Lower lobe of right lung (tissue), 2 donors: ENCODE results near the gene FGGY. TPM values are rescaled to one million over a fixed set of nuclear protein-coding genes. Genes with fewer than 3 reads are reported as not detected.

Experiments used
- ATAC-seq, 2 donors: fragments of 200-7000 bp; cut with Tn5 transposase; one replicate each; pipeline ENCODE4 v1.9.1; 2020 to 2022; ENCODE audit warnings: mild to moderate bottlenecking in 2 of 2, moderate library complexity in 2 of 2
- DNase-seq: peaks from one replicate; pipeline ENCODE4 v3.0.0-alpha.2; 2020
- H3K27ac ChIP-seq: fragments of 200-600 bp; one replicate; pipeline ENCODE4 v1.8.0; 2022
- H3K27me3 ChIP-seq: fragments of 200-600 bp; one replicate; pipeline ENCODE4 v1.8.0; 2022; ENCODE audit warnings: low read depth
- H3K36me3 ChIP-seq: fragments of 200-600 bp; one replicate; pipeline ENCODE4 v1.8.0; 2022; ENCODE audit warnings: mild to moderate bottlenecking
- H3K4me1 ChIP-seq: fragments of 200-600 bp; one replicate; pipeline ENCODE4 v1.8.0; 2022
- H3K4me3 ChIP-seq: fragments of 200-600 bp; one replicate; pipeline ENCODE4 v1.8.0; 2022; ENCODE audit warnings: mild to moderate bottlenecking
- H3K9me3 ChIP-seq: fragments of 200-600 bp; one replicate; pipeline ENCODE4 v1.8.0; 2022
- CTCF ChIP-seq: fragments of 200-600 bp; IDR thresholded peaks from one replicate; pipeline ENCODE4 v1.8.0; 2022; ENCODE audit warnings: antibody characterized with exemption, mild to moderate bottlenecking
- intact Hi-C: fragments of 100-400 bp; cut with DNase I; formaldehyde crosslinking; loops from one replicate; pipeline ENCODE4 v1.11.0; 2022
- total RNA-seq: library from RNA; stranded (reverse); fragmentation: NEBNext Ultra II Directional; extraction: Animal tissue kit (Norgen Biotek cat#: 25700); gene quantifications from one replicate; pipeline ENCODE4 v1.2.1, GENCODE V29; 2021
- donor health status: DM: no; HTN: yes; CAD: no; lungs with severe emphysema.

The FGGY gene
- total RNA-seq, 1 donor from 2014 or later = 31.4 TPM

- Histone ChIP-seq H3K4me1 (peaks cover 29% of the 10 kb centered on the region), H3K4me3 (peak overlapping the region; percentile 31), H3K9me3 (no peaks in the 10 kb centered on the region), H3K27me3 (no peaks in the 10 kb centered on the region), H3K27ac (peak overlapping the region; percentile 48), H3K36me3 (no peaks in the 10 kb centered on the region)
- ATAC-seq (peak; percentile 42 to 47), DNase-seq (no peak)
- TF ChIP-seq CTCF = no peak
- intact Hi-C loops = no loop called here
Observed at GRCh38 chr1:59316497-59317128, 19.7 kb downstream of the FGGY start.

DNA sequence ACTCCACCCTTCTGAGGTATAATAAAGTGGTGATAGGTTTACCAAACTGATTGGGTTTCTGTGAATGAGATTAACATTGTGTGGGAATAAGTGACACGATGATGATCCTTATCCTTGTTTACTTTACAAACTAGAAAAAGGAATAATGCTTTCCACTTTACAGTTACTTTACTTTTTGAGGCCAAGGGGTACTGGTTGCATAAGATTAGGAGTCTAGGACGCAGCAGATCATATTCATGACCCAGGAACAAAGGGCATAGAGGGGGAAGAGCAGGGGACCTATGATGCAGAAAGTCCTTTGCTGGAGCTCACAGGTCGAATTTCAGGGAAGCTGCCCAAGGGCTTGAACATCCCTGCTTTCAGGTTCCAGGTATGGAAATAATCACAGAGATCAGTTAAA lies 20.4 kb downstream of the FGGY start:
- Histone ChIP-seq H3K4me3 (peak overlapping the region; percentile 31), H3K9me3 (no peaks in the 10 kb centered on the region), H3K27me3 (no peaks in the 10 kb centered on the region), H3K27ac (peak overlapping the region; percentile 48), H3K36me3 (no peaks in the 10 kb centered on the region), H3K4me1 (peaks cover 29% of the 10 kb centered on the region)
- no peak for TF ChIP-seq CTCF
- intact Hi-C loops = no loop called here
- no peak for DNase-seq
- ATAC-seq = no peak

DNA sequence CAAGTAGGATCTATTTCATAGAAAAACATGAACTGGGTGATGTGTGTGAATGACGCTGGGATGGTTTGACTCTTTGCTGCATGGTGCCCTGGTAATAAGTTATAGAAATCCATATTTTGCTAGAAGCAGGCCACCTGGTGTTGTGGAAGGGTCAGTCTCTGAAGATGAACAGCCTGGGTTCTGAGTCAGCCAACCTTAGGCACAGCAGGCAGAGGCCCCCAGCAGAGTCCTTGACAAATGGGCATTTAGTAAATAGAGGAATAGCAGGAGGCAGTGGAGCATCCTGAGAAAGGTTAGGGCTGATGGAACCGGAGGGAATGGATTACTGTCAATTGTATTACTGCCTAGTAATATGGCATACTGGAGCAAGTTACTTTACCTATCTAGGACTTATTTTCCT lies 20.9 kb downstream of the FGGY start:
- peaks cover 29% of the 10 kb centered on the region for H3K4me1 ChIP-seq
- DNase-seq (no peak), ATAC-seq (no peak)
- no peaks in the 10 kb centered on the region for H3K27me3 ChIP-seq
- TF ChIP-seq CTCF = no peak
- no peak overlapping the region for H3K27ac ChIP-seq
- intact Hi-C loops = no loop called here
- no peaks in the 10 kb centered on the region for H3K9me3 ChIP-seq
- H3K4me3 ChIP-seq = no peak overlapping the region
- no peaks in the 10 kb centered on the region for H3K36me3 ChIP-seq

GRCh38 chr1:59318271-59318860 lies 21.5 kb downstream of the FGGY start:
- Histone ChIP-seq H3K9me3 (no peaks in the 10 kb centered on the region), H3K4me1 (peaks cover 29% of the 10 kb centered on the region), H3K4me3 (no peak overlapping the region), H3K36me3 (no peaks in the 10 kb centered on the region), H3K27me3 (no peaks in the 10 kb centered on the region), H3K27ac (no peak overlapping the region)
- no peak for TF ChIP-seq CTCF
- ATAC-seq (no peak), DNase-seq (no peak)
- intact Hi-C loops = no loop called here

DNA sequence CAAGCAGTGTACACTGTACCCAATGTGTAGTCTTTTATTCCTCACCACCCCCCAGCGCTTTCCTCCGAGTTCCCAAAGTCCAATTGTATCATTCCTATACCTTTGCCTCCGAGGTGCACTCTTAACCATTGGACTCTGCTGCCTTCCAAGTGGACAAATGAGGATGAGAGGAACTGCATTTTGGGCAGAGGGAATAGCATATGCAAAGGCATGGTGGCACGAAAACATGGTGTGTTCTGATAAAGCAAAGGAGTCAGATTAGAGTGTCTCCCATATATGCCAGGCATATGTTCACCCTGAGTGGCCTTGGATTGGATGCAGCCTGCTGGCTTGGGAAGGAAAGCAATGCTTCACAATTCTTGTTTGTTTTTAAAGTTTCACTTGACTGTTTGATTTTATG lies 25.5 kb downstream of the FGGY start:
- no peak for TF ChIP-seq CTCF
- intact Hi-C loops = no loop called here
- no peak for ATAC-seq
- no peak overlapping the region for H3K4me3 ChIP-seq
- H3K27ac ChIP-seq = no peak overlapping the region
- H3K27me3 ChIP-seq = no peaks in the 10 kb centered on the region
- no peaks in the 10 kb centered on the region for H3K9me3 ChIP-seq
- DNase-seq = no peak
- peaks cover 9% of the 10 kb centered on the region for H3K4me1 ChIP-seq
- H3K36me3 ChIP-seq = no peaks in the 10 kb centered on the region
